HL-60 (cell line): ENCODE measurements around the gene NEURL2.

Source experiments
- DNase-seq, 2 experiments: peaks; one replicate each; pipeline ENCODE4 v3.0.0-alpha.2; 2010 to 2020; ENCODE audit warnings: low read depth in 1 of 2, low spot score in 1 of 2
- H3K27ac ChIP-seq: fragments of 250-450 bp; sonication (Bioruptor Pico); replicated peaks from 2 replicates; pipeline ENCODE4 v1.5.1; 2020; ENCODE audit warnings: mild to moderate bottlenecking, moderate library complexity
- H3K27me3 ChIP-seq: fragments of 250-450 bp; sonication (Bioruptor Pico); 2 replicates; pipeline ENCODE4 v1.5.1; 2021; ENCODE audit warnings: mild to moderate bottlenecking, moderate library complexity; ENCODE audit not compliant: insufficient read depth, poor library complexity, severe bottlenecking
- H3K4me3 ChIP-seq: replicated peaks from 2 replicates; pipeline ENCODE4 v1.5.1; 2011; ENCODE audit warnings: mild to moderate bottlenecking, control low read depth, low read length; ENCODE audit not compliant: insufficient read depth
- GABPA ChIP-seq: IDR thresholded peaks from 2 replicates; pipeline ENCODE4 v1.6.1; 2012; ENCODE audit warnings: low read depth
- POLR2AphosphoS5 ChIP-seq: IDR thresholded peaks from 2 replicates; pipeline ENCODE4 v1.6.1; 2012; ENCODE audit warnings: low read depth
- REST ChIP-seq: IDR thresholded peaks from 2 replicates; pipeline ENCODE4 v1.6.1; 2012; ENCODE audit warnings: low read depth; ENCODE audit not compliant: insufficient replicate concordance
- SPI1 ChIP-seq: IDR thresholded peaks from 2 replicates; pipeline ENCODE4 v1.6.1; 2012; ENCODE audit warnings: low read depth, mild to moderate bottlenecking, borderline replicate concordance
- TF ChIP-seq, protein P1 (sequence below): IDR thresholded peaks from one replicate; pipeline ENCODE4 v1.5.1; 2011; ENCODE audit warnings: low read length, control low read depth, inconsistent platforms; ENCODE audit not compliant: insufficient read depth

The NEURL2 gene

DNA sequence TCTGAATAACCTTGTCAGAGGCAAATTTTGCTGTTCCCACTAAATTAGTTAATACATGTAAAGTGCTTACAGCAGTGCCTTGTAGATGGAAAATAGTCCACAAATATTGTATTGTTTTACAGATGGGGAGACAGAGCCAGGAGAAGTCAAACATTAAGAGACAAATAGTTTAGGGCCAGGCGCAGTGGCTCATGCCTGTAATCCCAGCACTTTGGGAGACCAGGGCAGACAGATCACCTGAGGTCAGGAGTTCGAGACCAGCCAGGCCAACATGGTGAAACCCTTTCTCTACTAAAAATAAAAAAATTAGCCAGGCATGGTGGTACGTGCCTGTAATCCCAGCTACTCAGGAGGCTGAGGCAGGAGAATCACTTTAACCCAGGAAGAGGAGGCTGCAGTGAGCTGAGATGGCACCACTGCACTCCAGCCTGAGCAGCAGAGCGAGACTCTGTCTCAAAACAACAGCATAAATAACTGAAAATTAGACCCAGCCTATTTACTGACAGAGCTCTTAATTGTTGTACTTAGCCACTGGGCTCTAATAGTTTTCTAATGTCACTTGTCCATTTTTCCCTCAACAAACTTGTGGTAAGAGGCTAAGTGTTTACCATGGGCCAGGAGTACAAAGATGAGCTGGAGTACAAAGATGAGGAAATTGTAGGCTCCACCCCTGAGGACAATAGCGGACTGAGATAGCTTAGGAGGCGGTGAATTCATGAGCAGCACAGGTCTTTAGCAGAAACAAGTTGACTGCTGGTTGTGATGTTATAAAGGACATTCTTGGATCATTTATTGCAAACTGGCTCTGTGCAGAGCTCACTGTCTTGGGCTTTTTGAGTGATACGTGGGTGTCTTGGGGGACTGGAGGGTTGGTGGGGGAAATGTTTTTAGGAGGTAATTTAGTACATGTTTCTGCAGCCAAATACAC is 27.2 kb downstream of the NEURL2 start:
- H3K4me3 ChIP-seq = no peak overlapping the region
- TF ChIP-seq GABPA (no peak), SPI1 (no peak), POLR2AphosphoS5 (no peak)
- TF ChIP-seq, protein P1, sequence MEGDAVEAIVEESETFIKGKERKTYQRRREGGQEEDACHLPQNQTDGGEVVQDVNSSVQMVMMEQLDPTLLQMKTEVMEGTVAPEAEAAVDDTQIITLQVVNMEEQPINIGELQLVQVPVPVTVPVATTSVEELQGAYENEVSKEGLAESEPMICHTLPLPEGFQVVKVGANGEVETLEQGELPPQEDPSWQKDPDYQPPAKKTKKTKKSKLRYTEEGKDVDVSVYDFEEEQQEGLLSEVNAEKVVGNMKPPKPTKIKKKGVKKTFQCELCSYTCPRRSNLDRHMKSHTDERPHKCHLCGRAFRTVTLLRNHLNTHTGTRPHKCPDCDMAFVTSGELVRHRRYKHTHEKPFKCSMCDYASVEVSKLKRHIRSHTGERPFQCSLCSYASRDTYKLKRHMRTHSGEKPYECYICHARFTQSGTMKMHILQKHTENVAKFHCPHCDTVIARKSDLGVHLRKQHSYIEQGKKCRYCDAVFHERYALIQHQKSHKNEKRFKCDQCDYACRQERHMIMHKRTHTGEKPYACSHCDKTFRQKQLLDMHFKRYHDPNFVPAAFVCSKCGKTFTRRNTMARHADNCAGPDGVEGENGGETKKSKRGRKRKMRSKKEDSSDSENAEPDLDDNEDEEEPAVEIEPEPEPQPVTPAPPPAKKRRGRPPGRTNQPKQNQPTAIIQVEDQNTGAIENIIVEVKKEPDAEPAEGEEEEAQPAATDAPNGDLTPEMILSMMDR = no peak
- no peaks in the 10 kb centered on the region for H3K27me3 ChIP-seq
- no peak overlapping the region for H3K27ac ChIP-seq
- DNase-seq = no peak

GRCh38 chr20:45861221-45862075 is 29.6 kb downstream of the NEURL2 start:
- H3K4me3 ChIP-seq = no peak overlapping the region
- H3K27ac ChIP-seq = no peak overlapping the region
- no peak for TF ChIP-seq SPI1
- TF ChIP-seq REST = no peak
- TF ChIP-seq, protein P1 = no peak
- no peak for TF ChIP-seq POLR2AphosphoS5
- no peak for TF ChIP-seq GABPA
- no peaks in the 10 kb centered on the region for H3K27me3 ChIP-seq
- DNase-seq = no peak

- no peak overlapping the region for H3K27ac ChIP-seq
- no peak for DNase-seq
- TF ChIP-seq SPI1 (no peak), POLR2AphosphoS5 (no peak), REST (no peak), GABPA (no peak)
- TF ChIP-seq, protein P1 = no peak
- H3K4me3 ChIP-seq = no peak overlapping the region
- no peaks in the 10 kb centered on the region for H3K27me3 ChIP-seq
Measured at GRCh38 chr20:45860560-45861220, 30.3 kb downstream of the NEURL2 start.
